Prostate gland (tissue), 2 donors: ENCODE results near the gene TEX55.
"Not testable (repeated sequence)": the region's sequence is repeated elsewhere in the genome, so short reads cannot be mapped to it uniquely, and the experiment has no call there.

Source experiments
- POLR2A ChIP-seq: fragments of 450-650 bp; IDR thresholded peaks from one replicate; pipeline ENCODE4 v1.6.1; 2016; ENCODE audit warnings: antibody characterized with exemption, mild to moderate bottlenecking
- POLR2AphosphoS5 ChIP-seq: sonication (generic); formaldehyde crosslinking; IDR thresholded peaks from one replicate; pipeline ENCODE4 v1.6.1; 2017; ENCODE audit warnings: antibody characterized with exemption
- TF ChIP-seq, protein P1 (sequence below), 4 experiments: fragments of 200-600 bp in 2 of 4; fragments of 450-650 bp in 2 of 4; sonication (generic) in 2 of 4; IDR thresholded peaks; 1 replicate in 3 of 4; 2 replicates in 1 of 4; pipeline ENCODE4 v1.5.1; 2016 to 2019; ENCODE audit warnings: antibody characterized with exemption in 4 of 4, mild to moderate bottlenecking in 2 of 4, moderate library complexity in 2 of 4

DNA sequence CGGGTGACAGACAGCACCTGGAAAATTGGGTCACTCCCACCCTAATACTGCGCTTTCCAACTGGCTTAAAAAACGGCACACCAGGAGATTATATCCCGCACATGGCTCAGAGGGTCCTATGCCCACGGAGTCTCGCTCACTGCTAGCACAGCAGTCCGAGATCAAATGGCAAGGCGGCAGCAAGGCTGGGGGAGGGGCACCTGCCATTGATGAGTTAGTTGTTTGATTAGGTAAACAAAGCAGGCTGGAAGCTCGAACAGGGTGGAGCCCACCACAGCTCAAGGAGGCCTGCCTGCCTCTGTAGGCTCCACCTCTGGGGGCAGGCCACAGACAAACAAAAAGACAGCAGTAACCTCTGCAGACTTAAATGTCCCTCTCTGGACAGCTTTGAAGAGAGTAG lies 18.8 kb downstream of the TEX55 start:
- TF ChIP-seq, protein P1, sequence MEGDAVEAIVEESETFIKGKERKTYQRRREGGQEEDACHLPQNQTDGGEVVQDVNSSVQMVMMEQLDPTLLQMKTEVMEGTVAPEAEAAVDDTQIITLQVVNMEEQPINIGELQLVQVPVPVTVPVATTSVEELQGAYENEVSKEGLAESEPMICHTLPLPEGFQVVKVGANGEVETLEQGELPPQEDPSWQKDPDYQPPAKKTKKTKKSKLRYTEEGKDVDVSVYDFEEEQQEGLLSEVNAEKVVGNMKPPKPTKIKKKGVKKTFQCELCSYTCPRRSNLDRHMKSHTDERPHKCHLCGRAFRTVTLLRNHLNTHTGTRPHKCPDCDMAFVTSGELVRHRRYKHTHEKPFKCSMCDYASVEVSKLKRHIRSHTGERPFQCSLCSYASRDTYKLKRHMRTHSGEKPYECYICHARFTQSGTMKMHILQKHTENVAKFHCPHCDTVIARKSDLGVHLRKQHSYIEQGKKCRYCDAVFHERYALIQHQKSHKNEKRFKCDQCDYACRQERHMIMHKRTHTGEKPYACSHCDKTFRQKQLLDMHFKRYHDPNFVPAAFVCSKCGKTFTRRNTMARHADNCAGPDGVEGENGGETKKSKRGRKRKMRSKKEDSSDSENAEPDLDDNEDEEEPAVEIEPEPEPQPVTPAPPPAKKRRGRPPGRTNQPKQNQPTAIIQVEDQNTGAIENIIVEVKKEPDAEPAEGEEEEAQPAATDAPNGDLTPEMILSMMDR (IDR thresholded peaks at IDR 0.05) = not testable (repeated sequence)
- not testable (repeated sequence) for TF ChIP-seq POLR2AphosphoS5, POLR2A
